NCI-H2081 (cell line): ENCODE measurements around the gene AKT3.
A peak's percentile ranks its signal among the peaks of the same experiment; 100 is the strongest.
"Not testable (repeated sequence)": the region's sequence is repeated elsewhere in the genome, so short reads cannot be mapped to it uniquely, and the experiment has no call there.

Experiments
- DNase-seq, 2 experiments: peaks; one replicate each; lab custom pipeline; 2025; lab: John Stamatoyannopoulos, UW

AKT3 gene

GRCh38 chr1:243601720-243602119 is 248.3 kb downstream of the AKT3 start:
- DNase-seq: no peak

- no peak for DNase-seq
These were observed 251.6 kb downstream of the AKT3 start for GRCh38 chr1:243598433-243598832.

- no peak for DNase-seq
These were observed 252.7 kb downstream of the AKT3 start for GRCh38 chr1:243597383-243597782.

GRCh38 chr1:243596431-243597062 is 253.5 kb downstream of the AKT3 start:
- no peak for DNase-seq

- no peak for DNase-seq
These were observed 254.4 kb downstream of the AKT3 start for GRCh38 chr1:243595527-243596210.

- DNase-seq: no peak
These were observed 255.6 kb downstream of the AKT3 start for GRCh38 chr1:243594455-243594854.

- DNase-seq: not testable (repeated sequence)
These were observed 260.8 kb downstream of the AKT3 start for GRCh38 chr1:243589286-243589685.

GRCh38 chr1:243587823-243588560 is 262.1 kb downstream of the AKT3 start:
- no peak for DNase-seq

- no peak for DNase-seq
These were observed 262.8 kb downstream of the AKT3 start for GRCh38 chr1:243587285-243587684.

- DNase-seq: no peak
These were observed 264.1 kb downstream of the AKT3 start for GRCh38 chr1:243585982-243586381.

- DNase-seq: no peak
These were observed 267.7 kb downstream of the AKT3 start for GRCh38 chr1:243582326-243582725.

GRCh38 chr1:243580984-243581383 is 269.1 kb downstream of the AKT3 start:
- DNase-seq: no peak

- no peak for DNase-seq
These were observed 270.0 kb downstream of the AKT3 start for GRCh38 chr1:243580072-243580471.

- DNase-seq: peak in 1 of 2 experiments; percentile 54
These were observed 275.0 kb downstream of the AKT3 start for GRCh38 chr1:243575070-243575469.

GRCh38 chr1:243572940-243573339 is 277.1 kb downstream of the AKT3 start:
- peak in 1 of 2 experiments; percentile 53 for DNase-seq

- peak in 1 of 2 experiments; percentile 26 for DNase-seq
These were observed 281.2 kb downstream of the AKT3 start for GRCh38 chr1:243568793-243569192.

GRCh38 chr1:243564814-243565213 is 285.2 kb downstream of the AKT3 start:
- DNase-seq: no peak

- DNase-seq: no peak
These were observed 286.3 kb downstream of the AKT3 start for GRCh38 chr1:243563732-243564131.

GRCh38 chr1:243562473-243562872 is 287.6 kb downstream of the AKT3 start:
- DNase-seq: no peak

GRCh38 chr1:243561588-243562319 is 288.3 kb downstream of the AKT3 start:
- DNase-seq: no peak

GRCh38 chr1:243559575-243560162 is 290.4 kb downstream of the AKT3 start:
- no peak for DNase-seq

GRCh38 chr1:243558576-243558975 is 291.5 kb downstream of the AKT3 start:
- no peak for DNase-seq
